A673 (cell line): ENCODE data around the gene EPN1. TPM values are rescaled to one million over a fixed set of nuclear protein-coding genes. Genes with fewer than 3 reads are reported as not detected.

Source experiments
- BruUV-seq: library from RNA; stranded (reverse); fragments of 400-500 nt; replicated peaks from 2 replicates; lab custom pipeline; 2021; lab: Mats Ljungman, UMichigan
- CTCF ChIA-PET: fragments of 300-600 bp; sonication (Branson Sonifier 250); formaldehyde crosslinking; loops from one replicate; lab custom pipeline; 2022; ENCODE audit warnings: antibody characterized with exemption; lab: Charles Lee
- POLR2A ChIA-PET: fragments of 300-600 bp; sonication (Branson Sonifier 250); formaldehyde crosslinking; loops from one replicate; lab custom pipeline; 2022; ENCODE audit warnings: antibody characterized with exemption; ENCODE audit not compliant: low non-redundant PET; lab: Charles Lee
- DNase-seq: peaks from one replicate; pipeline ENCODE4 v3.0.0-alpha.2; 2015; ENCODE audit warnings: low spot score
- H3K27ac ChIP-seq: fragments of 200-600 bp; sonication (generic); 2 replicates; pipeline ENCODE4 v1.5.1; 2016; ENCODE audit warnings: mixed run types, low read depth, mild to moderate bottlenecking, mixed read lengths, antibody characterized with exemption, low read length; ENCODE audit not compliant: poor library complexity, severe bottlenecking
- H3K27me3 ChIP-seq: fragments of 200-600 bp; sonication (generic); replicated peaks from 2 replicates; pipeline ENCODE4 v1.6.1; 2017; ENCODE audit warnings: mixed run types, low read depth, mild to moderate bottlenecking, mixed read lengths, antibody characterized with exemption, low read length; ENCODE audit not compliant: insufficient read depth, poor library complexity
- H3K36me3 ChIP-seq: fragments of 200-600 bp; sonication (generic); 2 replicates; pipeline ENCODE4 v1.6.1; 2016; ENCODE audit warnings: mixed run types, mild to moderate bottlenecking, mixed read lengths, antibody characterized with exemption, low read length; ENCODE audit not compliant: insufficient read depth, poor library complexity, severe bottlenecking
- H3K4me1 ChIP-seq: fragments of 200-600 bp; sonication (generic); 2 replicates; pipeline ENCODE4 v1.6.1; 2017; ENCODE audit warnings: mixed run types, mild to moderate bottlenecking, mixed read lengths, antibody characterized with exemption, low read length; ENCODE audit not compliant: insufficient read depth, poor library complexity, severe bottlenecking
- H3K4me3 ChIP-seq: fragments of 200-600 bp; sonication (generic); 2 replicates; pipeline ENCODE4 v1.5.1; 2016; ENCODE audit warnings: low read depth, mixed run types, mild to moderate bottlenecking, mixed read lengths, low read length; ENCODE audit not compliant: poor library complexity, severe bottlenecking
- H3K9me3 ChIP-seq: fragments of 200-600 bp; sonication (generic); 2 replicates; pipeline ENCODE4 v1.6.1; 2016; ENCODE audit warnings: mixed run types, low read depth, mild to moderate bottlenecking, mixed read lengths, antibody characterized with exemption, low read length; ENCODE audit not compliant: poor library complexity, severe bottlenecking
- CTCF ChIP-seq: fragments of 300-800, 200-600 bp; sonication (generic); conservative IDR thresholded peaks from 2 replicates; pipeline ENCODE4 v1.5.1; 2017; ENCODE audit warnings: low read depth, mild to moderate bottlenecking, antibody characterized with exemption, low read length, moderate library complexity, mixed read lengths
- EZH2 ChIP-seq: fragments of 200-600 bp; sonication (generic); IDR thresholded peaks from 2 replicates; pipeline ENCODE4 v1.6.1; 2017; ENCODE audit warnings: borderline replicate concordance, low read depth, mild to moderate bottlenecking, mixed read lengths, antibody characterized with exemption, low read length; ENCODE audit not compliant: poor library complexity, severe bottlenecking
- intact Hi-C: fragments of 100-400 bp; cut with micrococcal nuclease; formaldehyde crosslinking; loops from one replicate; pipeline ENCODE4 v1.10.0; 2022; ENCODE audit not compliant: unreplicated experiment
- total RNA-seq: library from RNA; stranded (reverse); gene quantifications from 2 replicates; pipeline ENCODE4 v1.2.3, GENCODE V29; 2021

The EPN1 gene
- total RNA-seq, 1 experiment from 2014 or later: 178 TPM

GRCh38 chr19:55654323-55654867, 20.6 kb upstream of the EPN1 start:
- TF ChIP-seq CTCF: no peak
- no peak for TF ChIP-seq EZH2
- peaks cover 21% of the 10 kb centered on the region for H3K36me3 ChIP-seq
- POLR2A ChIA-PET: interaction anchor here (0.6 to 0.7 kb wide), 3 partner anchors 14 to 319 kb away, joined by 3 read pairs; no protein-coding TSS in a partner anchor
- H3K27ac ChIP-seq: peak overlapping the region; percentile 99
- DNase-seq: peak; percentile 100
- H3K27me3 ChIP-seq: no peaks in the 10 kb centered on the region
- peak overlapping the region; percentile 83 for H3K4me3 ChIP-seq
- CTCF ChIA-PET: interaction anchor here (0.5 to 1.5 kb wide), 7 partner anchors 12 to 193 kb away, joined by 3 to 17 read pairs (median 3); partner anchors contain the start of genes ISOC2, ZNF581 and ZNF784
- BruUV-seq: no TSS peak
- H3K9me3 ChIP-seq: no peaks in the 10 kb centered on the region
- H3K4me1 ChIP-seq: peaks cover 21% of the 10 kb centered on the region
- intact Hi-C loops: no loop called here

- no peaks in the 10 kb centered on the region for H3K27me3 ChIP-seq
- peaks cover 18% of the 10 kb centered on the region for H3K4me1 ChIP-seq
- POLR2A ChIA-PET: interaction anchor here (0.6 kb wide), 1 partner anchor 178 kb away, joined by 3 read pairs; no protein-coding TSS in a partner anchor
- no TSS peak for BruUV-seq
- TF ChIP-seq EZH2: no peak
- no peak for TF ChIP-seq CTCF
- peak within 1 kb of the TSS; percentile 83 for H3K4me3 ChIP-seq
- intact Hi-C loops: no loop called here
- H3K27ac ChIP-seq: peak within 1 kb of the TSS; percentile 99
- no peaks in the 10 kb centered on the region for H3K9me3 ChIP-seq
- peak; percentile 93 for DNase-seq
- CTCF ChIA-PET: interaction anchor here (0.5 to 1.5 kb wide), 7 partner anchors 12 to 193 kb away, joined by 3 to 17 read pairs (median 3); partner anchors contain the start of genes ISOC2, ZNF581 and ZNF784
- peaks cover 27% of the 10 kb centered on the region for H3K36me3 ChIP-seq
Measured at GRCh38 chr19:55654868-55655647, 20.0 kb upstream of the EPN1 start, which contains the start of gene U2AF2. Gene U2AF2, plus strand, starts transcription at chr19:55655035. Its CDS starts 70 bp downstream, at chr19:55655105.

GRCh38 chr19:55655648-55656040, 19.4 kb upstream of the EPN1 start:
- no peak for DNase-seq
- Histone ChIP-seq H3K27me3 (no peaks in the 10 kb centered on the region), H3K4me3 (peak overlapping the region; percentile 83), H3K4me1 (peaks cover 18% of the 10 kb centered on the region), H3K9me3 (no peaks in the 10 kb centered on the region), H3K36me3 (peaks cover 31% of the 10 kb centered on the region), H3K27ac (peak overlapping the region; percentile 99)
- intact Hi-C loops: loop anchor here (2.0 kb wide), 1 partner anchor 15 kb away; no protein-coding TSS in a partner anchor
- no peak for TF ChIP-seq CTCF
- no peak for TF ChIP-seq EZH2
- ChIA-PET POLR2A (no interaction called here), CTCF (interaction anchor here (0.6 to 2.1 kb wide), 2 partner anchors 16 to 75 kb away, joined by 3 to 6 read pairs; partner anchors contain the start of gene ZNF579)
- TSS peak; percentile 53 for BruUV-seq
